Activated T-helper 2 cell treated with anti-CD3 and anti-CD28 coated beads, Interferon-gamma antibody, Interleukin-2, Interleukin-4, amounts not matched to agents 10 μg/mL and 5 μg/mL and 100 μg/mL, durations not matched to agents 14 hours and 24 hours and 36 hours (primary cell): Measurements from ENCODE around the gene ABHD1. TPM values are rescaled to one million over a fixed set of nuclear protein-coding genes. Genes with fewer than 3 reads are reported as not detected.
A peak's percentile ranks its signal among the peaks of the same experiment; 100 is the strongest.

ENCODE experiments used
- DNase-seq: peaks from one replicate; pipeline ENCODE4 v3.0.0; 2021; ENCODE audit warnings: low spot score
- H3K27ac Mint-ChIP-seq: one replicate; pipeline ENCODE4 v1.8.0; 2021; ENCODE audit warnings: mixed read lengths
- H3K27me3 Mint-ChIP-seq: one replicate; pipeline ENCODE4 v1.8.0; 2021; ENCODE audit warnings: low read depth, mixed read lengths
- H3K36me3 Mint-ChIP-seq: one replicate; pipeline ENCODE4 v1.8.0; 2021; ENCODE audit warnings: low read depth, mixed read lengths
- H3K4me1 Mint-ChIP-seq: one replicate; pipeline ENCODE4 v1.8.0; 2021; ENCODE audit warnings: low read depth, mixed read lengths
- H3K4me3 Mint-ChIP-seq: one replicate; pipeline ENCODE4 v1.8.0; 2021; ENCODE audit warnings: low read depth, mild to moderate bottlenecking, moderate library complexity, mixed read lengths
- H3K9me3 Mint-ChIP-seq: one replicate; pipeline ENCODE4 v1.8.0; 2021; ENCODE audit warnings: mixed read lengths
- intact Hi-C: fragments of 100-400 bp; cut with micrococcal nuclease; formaldehyde crosslinking; loops from one replicate; pipeline ENCODE4 v1.15.1; 2023
- total RNA-seq: library from RNA; stranded (reverse); gene quantifications from 2 replicates; pipeline ENCODE4 v1.2.3, GENCODE V29; 2022

Gene ABHD1
- total RNA-seq, 1 donor from 2014 or later: 1.5 TPM

- Mint-ChIP-seq H3K27ac (no peak overlapping the region), H3K4me3 (no peak overlapping the region), H3K36me3 (peaks cover 25% of the 10 kb centered on the region), H3K9me3 (no peaks in the 10 kb centered on the region), H3K27me3 (peaks cover 12% of the 10 kb centered on the region), H3K4me1 (peaks cover 12% of the 10 kb centered on the region)
- no peak for DNase-seq
- intact Hi-C loops: no loop called here
These were observed 2.7 kb downstream of the ABHD1 start for GRCh38 chr2:27126252-27126710.

- Mint-ChIP-seq H3K27ac (no peak overlapping the region), H3K4me1 (peaks cover 12% of the 10 kb centered on the region), H3K27me3 (peaks cover 1% of the 10 kb centered on the region), H3K36me3 (peaks cover 40% of the 10 kb centered on the region), H3K9me3 (no peaks in the 10 kb centered on the region), H3K4me3 (no peak overlapping the region)
- no peak for DNase-seq
- intact Hi-C loops: no loop called here
These were observed 4.5 kb downstream of the ABHD1 start for GRCh38 chr2:27127883-27128667.

GRCh38 chr2:27128668-27129571, 5.3 kb downstream of the ABHD1 start:
- Mint-ChIP-seq H3K36me3 (peaks cover 46% of the 10 kb centered on the region), H3K4me1 (peaks cover 14% of the 10 kb centered on the region), H3K4me3 (no peak overlapping the region), H3K9me3 (no peaks in the 10 kb centered on the region), H3K27me3 (no peaks in the 10 kb centered on the region), H3K27ac (no peak overlapping the region)
- intact Hi-C loops: no loop called here
- DNase-seq: no peak

GRCh38 chr2:27130396-27130795, 6.8 kb downstream of the ABHD1 start:
- peaks cover 49% of the 10 kb centered on the region for H3K36me3 Mint-ChIP-seq
- no peaks in the 10 kb centered on the region for H3K27me3 Mint-ChIP-seq
- H3K4me1 Mint-ChIP-seq: peaks cover 10% of the 10 kb centered on the region
- no peak overlapping the region for H3K4me3 Mint-ChIP-seq
- H3K27ac Mint-ChIP-seq: no peak overlapping the region
- H3K9me3 Mint-ChIP-seq: no peaks in the 10 kb centered on the region
- DNase-seq: no peak
- intact Hi-C loops: no loop called here

- Mint-ChIP-seq H3K4me1 (peaks cover 10% of the 10 kb centered on the region), H3K27ac (peak overlapping the region; percentile 60), H3K27me3 (no peaks in the 10 kb centered on the region), H3K36me3 (peaks cover 49% of the 10 kb centered on the region), H3K9me3 (no peaks in the 10 kb centered on the region), H3K4me3 (no peak overlapping the region)
- intact Hi-C loops: no loop called here
- no peak for DNase-seq
These were observed 7.8 kb downstream of the ABHD1 start for GRCh38 chr2:27131429-27131828.

- Mint-ChIP-seq H3K27me3 (peaks cover 2% of the 10 kb centered on the region), H3K4me1 (peaks cover 10% of the 10 kb centered on the region), H3K4me3 (peak overlapping the region; percentile 96), H3K9me3 (no peaks in the 10 kb centered on the region), H3K36me3 (peaks cover 49% of the 10 kb centered on the region), H3K27ac (peak overlapping the region; percentile 78)
- intact Hi-C loops: no loop called here
- DNase-seq: no peak
These were observed 9.7 kb downstream of the ABHD1 start for GRCh38 chr2:27133195-27133875.

- peak; percentile 98 for DNase-seq
- H3K4me1 Mint-ChIP-seq: peaks cover 10% of the 10 kb centered on the region
- no peaks in the 10 kb centered on the region for H3K9me3 Mint-ChIP-seq
- peak within 1 kb of the TSS; percentile 96 for H3K4me3 Mint-ChIP-seq
- intact Hi-C loops: loop anchor here (1.0 to 2.0 kb wide), 3 partner anchors 11 to 78 kb away; partner anchors contain the start of genes ABHD1, ATRAID, KHK and SLC5A6
- peak within 1 kb of the TSS; percentile 95 for H3K27ac Mint-ChIP-seq
- peaks cover 2% of the 10 kb centered on the region for H3K27me3 Mint-ChIP-seq
- peaks cover 45% of the 10 kb centered on the region for H3K36me3 Mint-ChIP-seq
These were observed 10.5 kb downstream of the ABHD1 start, which contains the start of gene PREB for GRCh38 chr2:27133905-27134780. TSS of gene PREB (minus strand) at chr2:27134636. CDS start at chr2:27134421, 215 bp downstream.

- H3K36me3 Mint-ChIP-seq: peaks cover 37% of the 10 kb centered on the region
- no peaks in the 10 kb centered on the region for H3K9me3 Mint-ChIP-seq
- peaks cover 10% of the 10 kb centered on the region for H3K4me1 Mint-ChIP-seq
- DNase-seq: no peak
- H3K27ac Mint-ChIP-seq: peak overlapping the region; percentile 95
- peak overlapping the region; percentile 96 for H3K4me3 Mint-ChIP-seq
- intact Hi-C loops: loop anchor here (1.0 to 2.0 kb wide), 3 partner anchors 12 to 77 kb away; partner anchors contain the start of genes ABHD1, ATRAID, KHK and SLC5A6
- H3K27me3 Mint-ChIP-seq: peaks cover 2% of the 10 kb centered on the region
These were observed 11.3 kb downstream of the ABHD1 start for GRCh38 chr2:27134781-27135477.

- no peak for DNase-seq
- H3K27ac Mint-ChIP-seq: peak overlapping the region; percentile 95
- H3K4me1 Mint-ChIP-seq: peaks cover 10% of the 10 kb centered on the region
- intact Hi-C loops: loop anchor here (2.0 kb wide), 1 partner anchor 49 kb away; the partner anchor contains the start of gene KHK
- peaks cover 31% of the 10 kb centered on the region for H3K36me3 Mint-ChIP-seq
- peaks cover 2% of the 10 kb centered on the region for H3K27me3 Mint-ChIP-seq
- H3K9me3 Mint-ChIP-seq: no peaks in the 10 kb centered on the region
- H3K4me3 Mint-ChIP-seq: peak overlapping the region; percentile 96
These were observed 11.9 kb downstream of the ABHD1 start for GRCh38 chr2:27135478-27135955.

- Mint-ChIP-seq H3K4me3 (no peak overlapping the region), H3K27ac (no peak overlapping the region), H3K4me1 (peaks cover 10% of the 10 kb centered on the region), H3K36me3 (peaks cover 21% of the 10 kb centered on the region), H3K27me3 (peaks cover 2% of the 10 kb centered on the region), H3K9me3 (no peaks in the 10 kb centered on the region)
- intact Hi-C loops: no loop called here
- no peak for DNase-seq
These were observed 13.1 kb downstream of the ABHD1 start for GRCh38 chr2:27136751-27137150.

GRCh38 chr2:27137322-27137935, 13.8 kb downstream of the ABHD1 start:
- Mint-ChIP-seq H3K36me3 (peaks cover 15% of the 10 kb centered on the region), H3K4me3 (no peak overlapping the region), H3K27me3 (peaks cover 2% of the 10 kb centered on the region), H3K27ac (no peak overlapping the region), H3K9me3 (no peaks in the 10 kb centered on the region), H3K4me1 (peaks cover 10% of the 10 kb centered on the region)
- DNase-seq: no peak
- intact Hi-C loops: no loop called here
